Esophagus muscularis mucosa (tissue), 4 donors: ENCODE results near the gene JAKMIP3. TPM values are rescaled to one million over a fixed set of nuclear protein-coding genes. Genes with fewer than 3 reads are reported as not detected.

Experiments
- DNase-seq: peaks from one replicate; pipeline ENCODE4 v3.0.0-alpha.2; 2017; ENCODE audit errors: extremely low spot score
- H3K27ac ChIP-seq, 4 donors: fragments of 200-600 bp; sonication (generic); replicated peaks in 1 of 4; 1 replicate in 3 of 4; 2 replicates in 1 of 4; pipeline ENCODE4 v1.5.1; 2016 to 2019; ENCODE audit warnings: mild to moderate bottlenecking in 1 of 4
- H3K27me3 ChIP-seq, 4 donors: fragments of 200-600 bp; sonication (generic); one replicate each; pipeline versions ENCODE4 v1.5.1 to v1.6.0; 2016 to 2019
- H3K36me3 ChIP-seq, 4 donors: fragments of 200-600 bp; sonication (generic); one replicate each; pipeline ENCODE4 v1.5.1; 2016 to 2019
- H3K4me1 ChIP-seq, 4 donors: fragments of 200-600 bp; sonication (generic); one replicate each; pipeline ENCODE4 v1.5.1; 2016 to 2019
- H3K4me3 ChIP-seq, 4 donors: fragments of 200-600 bp; sonication (generic); 1 replicate in 2 of 4; 2 replicates in 2 of 4; pipeline ENCODE4 v1.5.1; 2016 to 2019; ENCODE audit warnings: mild to moderate bottlenecking in 4 of 4, moderate library complexity in 1 of 4
- H3K9me3 ChIP-seq, 4 donors: fragments of 200-600 bp; sonication (generic); 1 replicate in 3 of 4; 2 replicates in 1 of 4; pipeline ENCODE4 v1.5.1; 2016 to 2019
- EP300 ChIP-seq: sonication (generic); formaldehyde crosslinking; IDR thresholded peaks from one replicate; pipeline ENCODE4 v1.6.1; 2017; ENCODE audit warnings: antibody characterized with exemption
- POLR2A ChIP-seq: fragments of 450-650 bp; IDR thresholded peaks from one replicate; pipeline ENCODE4 v1.6.1; 2017; ENCODE audit warnings: antibody characterized with exemption, moderate library complexity, mild to moderate bottlenecking, low read depth
- POLR2AphosphoS5 ChIP-seq, 2 donors: sonication (generic); formaldehyde crosslinking; IDR thresholded peaks; one replicate each; pipeline ENCODE4 v1.6.1; 2017; ENCODE audit warnings: antibody characterized with exemption in 2 of 2
- WGBS: methylation state at CpG from one replicate; pipeline ENCODE4 v1.1.5; 2018; 5-methylcytosine and 5-hydroxymethylcytosine counted together
- intact Hi-C: fragments of 100-400 bp; cut with DNase I; formaldehyde crosslinking; loops from one replicate; pipeline ENCODE4 v1.15.1; 2023
- total RNA-seq, 4 donors: library from RNA; depleted of rRNA; stranded (reverse); fragments of >200 nt; gene quantifications; one replicate each; pipeline versions ENCODE4 v1.1.0 to v1.2.1, GENCODE V29; 2016
- TF ChIP-seq, protein P1 (sequence below), 3 experiments: fragments of 200-600 bp in 2 of 3; fragments of 450-650 bp in 1 of 3; sonication (generic) in 2 of 3; IDR thresholded peaks; one replicate each; pipeline ENCODE4 v1.5.1; 2017 to 2019; ENCODE audit warnings: antibody characterized with exemption in 3 of 3, mild to moderate bottlenecking in 2 of 3, moderate library complexity in 1 of 3

The JAKMIP3 gene
- total RNA-seq, 4 donors from 2014 or later = 0.66 to 1.6 (median 0.97) TPM

DNA sequence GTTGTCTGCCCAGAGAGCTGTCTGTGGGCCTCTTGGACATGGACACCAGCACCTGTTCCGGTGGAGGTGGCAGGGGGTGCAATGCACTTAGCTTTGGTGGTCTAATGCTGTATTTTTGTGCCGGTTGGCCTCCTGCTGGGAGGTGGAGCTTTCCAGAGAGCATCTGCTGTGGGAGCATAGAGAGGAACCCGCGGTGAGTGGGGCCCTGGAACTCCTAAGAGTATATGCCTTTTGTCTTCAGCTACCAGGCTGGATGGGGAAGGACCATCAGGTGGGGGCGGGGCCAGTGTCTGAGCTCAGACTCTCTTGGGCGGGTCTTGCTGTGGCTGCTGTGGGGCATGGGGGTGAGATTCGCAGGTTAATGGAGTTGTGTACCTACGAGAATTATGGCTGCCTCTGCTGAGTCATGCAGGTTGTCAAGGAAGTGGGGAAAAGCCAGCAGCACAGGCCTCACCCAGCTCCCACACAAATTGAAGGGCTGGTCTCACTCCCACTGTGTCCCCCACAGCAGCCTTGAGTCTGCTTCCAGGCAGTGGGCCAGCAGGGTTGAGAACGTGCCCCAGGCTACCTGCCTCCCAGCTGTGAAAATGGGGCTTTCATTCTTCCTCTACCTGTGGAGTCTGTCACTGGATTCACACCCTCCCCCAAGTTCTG lies 29.0 kb downstream of the JAKMIP3 start:
- no peaks in the 10 kb centered on the region for H3K9me3 ChIP-seq
- peak; percentile 60 for DNase-seq
- H3K27ac ChIP-seq = no peak overlapping the region
- H3K4me1 ChIP-seq = peaks cover 0 to 3% (median 0%) of the 10 kb centered on the region in 4 donors
- H3K27me3 ChIP-seq = no peaks in the 10 kb centered on the region
- 84% methylated on average over 8 of the region's 9 CpGs for WGBS
- no peak overlapping the region for H3K4me3 ChIP-seq
- TF ChIP-seq POLR2AphosphoS5 (IDR thresholded peaks at IDR 0.05) (no peak), EP300 (no peak)
- TF ChIP-seq, protein P1, sequence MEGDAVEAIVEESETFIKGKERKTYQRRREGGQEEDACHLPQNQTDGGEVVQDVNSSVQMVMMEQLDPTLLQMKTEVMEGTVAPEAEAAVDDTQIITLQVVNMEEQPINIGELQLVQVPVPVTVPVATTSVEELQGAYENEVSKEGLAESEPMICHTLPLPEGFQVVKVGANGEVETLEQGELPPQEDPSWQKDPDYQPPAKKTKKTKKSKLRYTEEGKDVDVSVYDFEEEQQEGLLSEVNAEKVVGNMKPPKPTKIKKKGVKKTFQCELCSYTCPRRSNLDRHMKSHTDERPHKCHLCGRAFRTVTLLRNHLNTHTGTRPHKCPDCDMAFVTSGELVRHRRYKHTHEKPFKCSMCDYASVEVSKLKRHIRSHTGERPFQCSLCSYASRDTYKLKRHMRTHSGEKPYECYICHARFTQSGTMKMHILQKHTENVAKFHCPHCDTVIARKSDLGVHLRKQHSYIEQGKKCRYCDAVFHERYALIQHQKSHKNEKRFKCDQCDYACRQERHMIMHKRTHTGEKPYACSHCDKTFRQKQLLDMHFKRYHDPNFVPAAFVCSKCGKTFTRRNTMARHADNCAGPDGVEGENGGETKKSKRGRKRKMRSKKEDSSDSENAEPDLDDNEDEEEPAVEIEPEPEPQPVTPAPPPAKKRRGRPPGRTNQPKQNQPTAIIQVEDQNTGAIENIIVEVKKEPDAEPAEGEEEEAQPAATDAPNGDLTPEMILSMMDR (IDR thresholded peaks at IDR 0.05) = no peak
- intact Hi-C loops = no loop called here
- H3K36me3 ChIP-seq = no peaks in the 10 kb centered on the region

DNA sequence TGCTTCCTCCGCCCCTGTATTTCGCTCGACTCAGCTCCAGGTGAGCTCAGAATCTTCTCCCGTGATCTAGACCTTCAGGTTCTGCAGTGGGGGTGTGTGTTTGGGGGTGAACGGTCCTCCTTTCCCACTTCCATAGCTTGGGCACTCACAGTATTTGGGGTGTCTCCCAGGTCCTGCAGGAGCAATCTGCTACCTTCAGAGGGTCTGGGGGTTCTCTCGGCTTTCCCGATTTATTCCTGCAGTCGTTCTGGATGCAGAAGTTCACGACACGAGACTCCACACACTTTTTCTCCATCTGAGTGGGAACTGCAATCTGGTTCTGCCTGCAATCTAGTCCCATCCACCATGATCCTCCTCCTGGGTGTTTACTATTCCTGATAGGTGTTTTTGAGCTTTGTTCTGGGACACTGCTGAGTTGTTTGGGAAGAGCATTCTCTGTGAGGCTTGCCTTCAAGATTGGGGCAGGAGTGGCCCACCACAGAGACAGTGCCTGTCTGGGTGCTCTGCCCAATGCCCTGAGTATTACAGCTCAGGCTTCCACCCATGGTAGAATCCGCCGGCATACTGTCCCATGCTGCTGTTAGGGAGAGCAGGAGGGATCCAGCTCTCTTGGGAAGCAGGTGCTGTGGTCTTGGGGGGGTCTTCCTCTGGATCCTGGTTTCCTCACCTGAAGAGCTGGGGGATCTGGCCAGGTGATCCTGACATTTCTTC lies 29.8 kb downstream of the JAKMIP3 start:
- Histone ChIP-seq H3K36me3 (no peaks in the 10 kb centered on the region), H3K4me3 (no peak overlapping the region), H3K27ac (no peak overlapping the region), H3K27me3 (peaks cover 0 to 2% (median 0%) of the 10 kb centered on the region in 4 donors), H3K9me3 (no peaks in the 10 kb centered on the region), H3K4me1 (peaks cover 0 to 3% (median 0%) of the 10 kb centered on the region in 4 donors)
- DNase-seq = no peak
- 87% methylated on average over 11 of the region's 12 CpGs for WGBS
- TF ChIP-seq, protein P1 (IDR thresholded peaks at IDR 0.05) = no peak
- TF ChIP-seq POLR2A (no peak), EP300 (no peak), POLR2AphosphoS5 (IDR thresholded peaks at IDR 0.05) (no peak)
- intact Hi-C loops = no loop called here

DNA sequence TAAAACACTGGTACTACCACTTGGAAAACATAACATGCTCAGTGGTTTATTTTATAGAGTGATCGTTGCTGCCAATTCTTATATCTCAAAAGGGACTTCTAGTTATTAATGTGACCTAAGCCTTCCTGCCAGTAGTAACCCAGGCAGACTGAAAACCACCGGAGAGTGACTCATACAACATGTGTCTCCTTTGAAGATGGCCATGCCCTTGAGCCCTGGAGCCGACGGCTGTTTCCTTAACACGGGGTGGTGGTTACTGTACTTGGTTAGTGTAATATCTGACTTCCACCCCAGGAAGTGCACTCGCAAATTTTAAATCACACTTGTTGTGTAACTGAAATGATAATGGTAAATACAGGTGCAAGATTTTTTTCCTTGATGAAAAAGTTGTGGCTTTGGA lies 30.5 kb downstream of the JAKMIP3 start:
- intact Hi-C loops = no loop called here
- 52% methylated on average over 6 of the region's 6 CpGs for WGBS
- no peak for DNase-seq

DNA sequence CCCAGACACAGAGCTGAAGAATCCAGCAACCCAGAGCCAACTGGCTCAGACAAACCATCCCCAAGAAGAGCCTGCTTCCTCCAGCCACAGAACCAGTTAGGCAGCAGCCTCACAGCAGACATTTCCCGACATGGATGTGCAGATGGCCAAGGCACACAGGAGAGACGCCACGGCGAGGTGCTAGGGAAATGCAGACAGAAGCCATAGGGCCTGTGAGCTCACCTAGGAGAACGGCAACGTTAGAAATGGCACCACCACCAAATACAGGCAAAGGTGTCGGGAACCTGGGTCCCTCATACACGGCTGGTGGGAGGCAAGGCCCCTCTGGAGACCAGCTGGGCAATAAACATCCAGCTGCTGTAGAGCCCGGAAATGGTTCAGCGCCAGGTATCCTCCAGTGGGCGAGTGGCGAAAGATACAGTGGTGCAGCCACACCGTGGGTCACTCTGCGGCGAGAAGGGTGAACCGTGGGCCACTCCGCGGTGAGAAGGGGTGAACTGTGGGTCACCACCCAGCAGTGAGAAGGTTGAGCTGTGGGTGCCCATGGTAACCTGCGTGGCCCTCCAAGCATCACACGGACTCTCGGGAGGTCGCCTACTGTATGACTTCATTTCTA lies 31.2 kb downstream of the JAKMIP3 start:
- no peak for TF ChIP-seq POLR2AphosphoS5 (IDR thresholded peaks at IDR 0.05)
- TF ChIP-seq EP300 = no peak
- TF ChIP-seq, protein P1 (IDR thresholded peaks at IDR 0.05) = no peak
- no peak for TF ChIP-seq POLR2A
- Histone ChIP-seq H3K4me3 (no peak overlapping the region), H3K36me3 (no peaks in the 10 kb centered on the region), H3K27ac (no peak overlapping the region), H3K4me1 (peaks cover 0 to 3% (median 0%) of the 10 kb centered on the region in 4 donors), H3K9me3 (no peaks in the 10 kb centered on the region), H3K27me3 (peaks cover 0 to 3% (median 0%) of the 10 kb centered on the region in 4 donors)
- no peak for DNase-seq
- intact Hi-C loops = no loop called here
- WGBS = 95% methylated on average over 22 of the region's 22 CpGs

More for the DNA sequence above, 30.5 kb downstream of the JAKMIP3 start:
- Histone ChIP-seq H3K36me3 (no peaks in the 10 kb centered on the region), H3K4me3 (no peak overlapping the region), H3K27ac (no peak overlapping the region), H3K27me3 (peaks cover 0 to 3% (median 0%) of the 10 kb centered on the region in 4 donors), H3K4me1 (peaks cover 0 to 3% (median 0%) of the 10 kb centered on the region in 4 donors), H3K9me3 (no peaks in the 10 kb centered on the region)
- TF ChIP-seq, protein P1 (IDR thresholded peaks at IDR 0.05) = no peak
- no peak for TF ChIP-seq POLR2A
- no peak for TF ChIP-seq EP300
- no peak for TF ChIP-seq POLR2AphosphoS5 (IDR thresholded peaks at IDR 0.05)
